ENCODE measurements around the gene FGFR3. TPM values are rescaled to one million over a fixed set of nuclear protein-coding genes. Genes with fewer than 3 reads are reported as not detected.

Gene FGFR3
- total RNA-seq, 4 donors from 2014 or later: 1.2 to 2.0 (median 1.6) TPM

DNA sequence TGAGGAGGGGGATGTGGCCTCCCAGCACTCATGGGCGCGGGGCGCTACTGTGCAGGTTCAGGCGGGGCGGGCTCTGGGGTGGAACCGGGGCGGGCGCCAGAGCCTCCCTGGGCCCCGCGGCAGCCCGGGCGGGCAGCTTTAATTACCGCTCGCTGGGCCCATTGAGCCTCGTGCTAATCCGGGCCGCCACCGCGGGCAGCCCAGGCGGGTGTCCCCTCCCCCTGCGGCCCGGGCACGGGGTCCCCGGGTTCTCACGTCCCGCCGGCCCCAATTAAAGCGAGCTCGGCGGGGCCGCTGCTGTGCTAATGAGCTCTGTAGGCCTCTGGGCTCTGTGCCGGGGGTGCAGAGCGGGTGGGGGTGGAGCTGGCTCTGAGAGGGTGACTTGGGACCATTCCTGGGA, 22.8 kb upstream of the FGFR3 start:
- Histone ChIP-seq H3K27me3 (peaks cover 0 to 72% (median 18%) of the 10 kb centered on the region in 4 donors), H3K27ac (replicated peaks in 1 of 4) (no peak overlapping the region), H3K4me1 (peaks cover 4 to 20% (median 16%) of the 10 kb centered on the region in 4 donors), H3K4me3 (no peak overlapping the region), H3K9me3 (no peaks in the 10 kb centered on the region), H3K36me3 (no peaks in the 10 kb centered on the region)
- intact Hi-C loops (cut with DNase I): no loop called here
- TF ChIP-seq POLR2AphosphoS5 (IDR thresholded peaks at IDR 0.05) (no peak), EP300 (IDR thresholded peaks at IDR 0.05) (no peak), POLR2A (IDR thresholded peaks at IDR 0.05; ENCODE audit: low read depth) (no peak)
- TF ChIP-seq, protein P1, sequence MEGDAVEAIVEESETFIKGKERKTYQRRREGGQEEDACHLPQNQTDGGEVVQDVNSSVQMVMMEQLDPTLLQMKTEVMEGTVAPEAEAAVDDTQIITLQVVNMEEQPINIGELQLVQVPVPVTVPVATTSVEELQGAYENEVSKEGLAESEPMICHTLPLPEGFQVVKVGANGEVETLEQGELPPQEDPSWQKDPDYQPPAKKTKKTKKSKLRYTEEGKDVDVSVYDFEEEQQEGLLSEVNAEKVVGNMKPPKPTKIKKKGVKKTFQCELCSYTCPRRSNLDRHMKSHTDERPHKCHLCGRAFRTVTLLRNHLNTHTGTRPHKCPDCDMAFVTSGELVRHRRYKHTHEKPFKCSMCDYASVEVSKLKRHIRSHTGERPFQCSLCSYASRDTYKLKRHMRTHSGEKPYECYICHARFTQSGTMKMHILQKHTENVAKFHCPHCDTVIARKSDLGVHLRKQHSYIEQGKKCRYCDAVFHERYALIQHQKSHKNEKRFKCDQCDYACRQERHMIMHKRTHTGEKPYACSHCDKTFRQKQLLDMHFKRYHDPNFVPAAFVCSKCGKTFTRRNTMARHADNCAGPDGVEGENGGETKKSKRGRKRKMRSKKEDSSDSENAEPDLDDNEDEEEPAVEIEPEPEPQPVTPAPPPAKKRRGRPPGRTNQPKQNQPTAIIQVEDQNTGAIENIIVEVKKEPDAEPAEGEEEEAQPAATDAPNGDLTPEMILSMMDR (IDR thresholded peaks at IDR 0.05): no peak
- DNase-seq (ENCODE audit: extremely low spot score): no peak
- 80% methylated on average over 1 of the region's 33 CpGs for WGBS

DNA sequence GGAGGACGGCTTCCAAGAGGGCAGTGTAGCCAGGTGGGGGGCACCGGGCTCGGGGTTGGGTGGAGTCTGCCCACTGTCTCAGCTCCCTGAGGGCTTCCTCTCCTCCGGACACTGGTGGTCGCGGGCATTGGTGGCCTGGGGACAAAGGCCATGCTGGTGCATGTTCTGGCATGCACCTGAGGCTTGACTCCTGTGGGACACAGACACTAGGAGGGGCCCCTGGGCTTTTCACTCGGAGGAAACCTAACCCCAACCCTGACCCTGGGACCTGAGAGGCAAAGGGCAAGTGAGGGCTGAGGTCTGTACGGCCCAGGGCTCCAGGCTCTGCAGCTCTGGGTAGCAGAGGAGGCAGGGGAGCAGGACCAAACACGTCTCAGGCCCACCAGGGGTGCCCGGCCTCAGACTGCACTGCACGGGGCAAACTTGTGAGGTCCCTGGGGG, 22.3 kb upstream of the FGFR3 start:
- no peak for TF ChIP-seq EP300 (IDR thresholded peaks at IDR 0.05)
- no peak for TF ChIP-seq POLR2A (IDR thresholded peaks at IDR 0.05; ENCODE audit: low read depth)
- no peak for TF ChIP-seq POLR2AphosphoS5 (IDR thresholded peaks at IDR 0.05)
- TF ChIP-seq, protein P1 (IDR thresholded peaks at IDR 0.05): no peak
- no peak overlapping the region for H3K27ac ChIP-seq (replicated peaks in 1 of 4)
- DNase-seq (ENCODE audit: extremely low spot score): no peak
- H3K9me3 ChIP-seq: no peaks in the 10 kb centered on the region
- intact Hi-C loops (cut with DNase I): no loop called here
- H3K4me3 ChIP-seq: no peak overlapping the region
- WGBS: 78% methylated on average over 4 of the region's 11 CpGs
- H3K4me1 ChIP-seq: peaks cover 4 to 20% (median 16%) of the 10 kb centered on the region in 4 donors
- peaks cover 0 to 67% (median 18%) of the 10 kb centered on the region in 4 donors for H3K27me3 ChIP-seq
- no peaks in the 10 kb centered on the region for H3K36me3 ChIP-seq

DNA sequence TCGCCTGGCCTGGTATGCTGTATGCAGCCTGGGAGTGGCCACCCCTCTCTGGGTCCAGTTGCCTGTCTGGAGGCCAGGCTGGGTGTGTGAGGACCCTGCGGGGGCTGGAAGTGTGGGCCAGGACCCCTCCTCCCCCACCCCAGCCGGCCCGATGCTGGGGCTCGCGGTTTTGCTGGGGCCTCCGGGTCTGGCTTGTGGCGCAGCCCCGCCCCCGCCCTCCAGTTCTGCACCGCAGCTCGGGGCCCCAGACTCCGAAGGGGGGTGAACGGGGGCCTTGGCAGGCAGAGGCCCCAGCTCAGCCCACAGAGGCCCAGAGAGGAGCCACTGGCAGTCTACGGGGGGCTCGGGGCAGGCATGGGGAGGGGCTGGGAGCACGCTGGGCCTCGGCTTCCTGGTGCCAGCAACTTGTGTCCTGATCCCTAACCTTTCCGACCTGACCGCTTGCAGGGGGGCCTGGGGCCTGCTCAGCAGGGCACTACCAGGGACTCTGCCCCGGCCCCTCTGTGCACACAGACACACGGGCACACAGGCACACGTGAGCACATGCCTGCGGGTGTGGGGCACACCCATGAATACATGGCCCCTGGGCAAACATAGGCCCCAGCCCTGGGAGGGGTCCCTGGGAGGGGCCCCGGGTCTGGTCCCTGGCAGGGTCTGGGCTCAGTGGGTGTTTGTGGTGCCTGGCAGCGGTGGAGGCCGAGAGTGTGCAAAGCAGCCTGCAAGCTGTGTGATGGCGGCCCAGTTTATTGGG, 21.4 kb upstream of the FGFR3 start:
- DNase-seq (ENCODE audit: extremely low spot score): no peak
- intact Hi-C loops (cut with DNase I): no loop called here
- TF ChIP-seq EP300 (IDR thresholded peaks at IDR 0.05): no peak
- TF ChIP-seq POLR2AphosphoS5 (IDR thresholded peaks at IDR 0.05): no peak
- TF ChIP-seq, protein P1 (IDR thresholded peaks at IDR 0.05): no peak
- no peak for TF ChIP-seq POLR2A (IDR thresholded peaks at IDR 0.05; ENCODE audit: low read depth)
- 73% methylated on average over 6 of the region's 28 CpGs for WGBS
- Histone ChIP-seq H3K4me1 (peaks cover 3 to 16% (median 13%) of the 10 kb centered on the region in 4 donors), H3K27me3 (peaks cover 0 to 57% (median 14%) of the 10 kb centered on the region in 4 donors), H3K9me3 (no peaks in the 10 kb centered on the region), H3K27ac (replicated peaks in 1 of 4) (no peak overlapping the region), H3K36me3 (no peaks in the 10 kb centered on the region), H3K4me3 (no peak overlapping the region)

DNA sequence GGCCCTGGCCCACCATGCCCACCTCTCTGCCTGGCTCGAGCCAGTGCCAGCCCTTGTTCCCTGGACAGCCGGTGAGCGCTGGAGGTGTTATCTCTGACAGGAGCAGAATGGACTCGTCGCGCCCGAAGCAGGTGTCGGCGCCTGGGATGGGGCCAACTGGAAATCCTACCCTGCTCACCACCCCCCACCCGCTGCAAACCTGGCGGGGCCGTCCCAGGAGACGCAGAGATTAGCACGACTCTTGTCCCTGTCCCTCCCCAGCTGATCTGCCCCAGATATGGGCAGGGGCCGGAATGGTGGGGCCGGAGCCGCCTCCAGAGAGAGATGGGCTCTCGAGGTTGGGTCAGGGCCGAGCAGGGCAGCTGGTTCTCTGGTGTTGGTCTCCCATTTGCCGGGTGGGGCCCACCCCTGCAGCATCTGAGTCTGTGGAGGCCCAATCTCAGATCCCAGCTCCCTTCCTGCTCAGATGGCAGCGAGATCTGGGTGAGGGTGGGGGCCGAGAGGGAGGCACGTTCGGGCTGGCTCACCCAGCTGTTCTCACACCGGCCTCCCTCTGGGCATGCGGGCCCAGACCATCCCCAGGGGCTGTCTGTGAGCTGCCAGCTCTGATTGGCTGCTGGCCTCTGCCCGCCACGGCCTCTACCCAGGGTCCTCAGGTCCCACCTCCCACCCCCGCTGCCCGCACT, 20.1 kb upstream of the FGFR3 start:
- no peak overlapping the region for H3K27ac ChIP-seq (replicated peaks in 1 of 4)
- H3K36me3 ChIP-seq: no peaks in the 10 kb centered on the region
- intact Hi-C loops (cut with DNase I): no loop called here
- H3K27me3 ChIP-seq: peaks cover 0 to 57% (median 8%) of the 10 kb centered on the region in 4 donors
- no peak overlapping the region for H3K4me3 ChIP-seq
- TF ChIP-seq, protein P1 (IDR thresholded peaks at IDR 0.05): no peak
- TF ChIP-seq POLR2AphosphoS5 (IDR thresholded peaks at IDR 0.05) (no peak), EP300 (IDR thresholded peaks at IDR 0.05) (no peak), POLR2A (IDR thresholded peaks at IDR 0.05; ENCODE audit: low read depth) (no peak)
- H3K4me1 ChIP-seq: peaks cover 0 to 4% (median 2%) of the 10 kb centered on the region in 4 donors
- H3K9me3 ChIP-seq: no peaks in the 10 kb centered on the region
- no peak for DNase-seq (ENCODE audit: extremely low spot score)
- 95% methylated on average over 19 of the region's 30 CpGs for WGBS

All from esophagus muscularis mucosa (tissue), 4 donors.